Ishikawa (cell line): ENCODE results near the gene IMMP2L.

Source experiments
- CEBPB ChIP-seq: IDR thresholded peaks from 2 replicates; pipeline ENCODE4 v1.6.1; 2012
- CREB1 ChIP-seq: IDR thresholded peaks from 2 replicates; pipeline ENCODE4 v1.6.1; 2012; ENCODE audit warnings: low read depth
- EP300 ChIP-seq: IDR thresholded peaks from 2 replicates; pipeline ENCODE4 v1.6.1; 2012; ENCODE audit warnings: borderline replicate concordance
- NFIC ChIP-seq: IDR thresholded peaks from 2 replicates; pipeline ENCODE4 v1.6.1; 2012
- RAD21 ChIP-seq: IDR thresholded peaks from 2 replicates; pipeline ENCODE4 v1.6.1; 2012; ENCODE audit warnings: low read depth
- TAF1 ChIP-seq: IDR thresholded peaks from 2 replicates; pipeline ENCODE4 v1.6.1; 2012; ENCODE audit warnings: low read depth, mild to moderate bottlenecking

GRCh38 chr7:110911632-110912031 lies 650.7 kb downstream of the IMMP2L start:
- TF ChIP-seq TAF1 (no peak), CEBPB (no peak), RAD21 (no peak), EP300 (no peak), CREB1 (no peak), NFIC (no peak)
